HuH-7 (cell line): ENCODE data around the gene ATOSA.
A peak's percentile ranks its signal among the peaks of the same experiment; 100 is the strongest.

Experiments
- DNase-seq: peaks from one replicate; pipeline ENCODE4 v3.0.0; 2011; ENCODE audit warnings: low spot score

Gene ATOSA, protein sequence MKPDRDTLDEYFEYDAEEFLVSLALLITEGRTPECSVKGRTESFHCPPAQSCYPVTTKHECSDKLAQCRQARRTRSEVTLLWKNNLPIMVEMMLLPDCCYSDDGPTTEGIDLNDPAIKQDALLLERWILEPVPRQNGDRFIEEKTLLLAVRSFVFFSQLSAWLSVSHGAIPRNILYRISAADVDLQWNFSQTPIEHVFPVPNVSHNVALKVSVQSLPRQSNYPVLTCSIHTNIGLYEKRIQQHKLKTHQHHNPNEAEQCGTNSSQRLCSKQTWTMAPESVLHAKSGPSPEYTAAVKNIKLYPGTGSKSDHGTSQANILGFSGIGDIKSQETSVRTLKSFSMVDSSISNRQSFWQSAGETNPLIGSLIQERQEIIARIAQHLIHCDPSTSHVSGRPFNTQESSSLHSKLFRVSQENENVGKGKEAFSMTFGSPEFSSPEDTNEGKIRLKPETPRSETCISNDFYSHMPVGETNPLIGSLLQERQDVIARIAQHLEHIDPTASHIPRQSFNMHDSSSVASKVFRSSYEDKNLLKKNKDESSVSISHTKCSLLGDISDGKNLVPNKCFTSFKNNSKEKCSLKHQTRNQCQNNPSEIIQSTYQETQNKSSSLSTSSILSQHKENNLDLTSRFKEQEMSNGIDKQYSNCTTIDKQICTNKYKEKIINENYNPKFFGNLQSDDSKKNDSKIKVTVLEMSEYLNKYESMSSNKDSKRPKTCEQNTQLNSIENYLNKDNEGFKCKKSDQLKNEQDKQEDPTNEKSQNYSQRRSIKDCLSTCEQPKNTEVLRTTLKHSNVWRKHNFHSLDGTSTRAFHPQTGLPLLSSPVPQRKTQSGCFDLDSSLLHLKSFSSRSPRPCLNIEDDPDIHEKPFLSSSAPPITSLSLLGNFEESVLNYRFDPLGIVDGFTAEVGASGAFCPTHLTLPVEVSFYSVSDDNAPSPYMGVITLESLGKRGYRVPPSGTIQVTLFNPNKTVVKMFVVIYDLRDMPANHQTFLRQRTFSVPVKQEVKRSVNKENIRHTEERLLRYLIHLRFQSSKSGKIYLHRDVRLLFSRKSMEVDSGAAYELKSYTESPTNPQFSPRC

DNA sequence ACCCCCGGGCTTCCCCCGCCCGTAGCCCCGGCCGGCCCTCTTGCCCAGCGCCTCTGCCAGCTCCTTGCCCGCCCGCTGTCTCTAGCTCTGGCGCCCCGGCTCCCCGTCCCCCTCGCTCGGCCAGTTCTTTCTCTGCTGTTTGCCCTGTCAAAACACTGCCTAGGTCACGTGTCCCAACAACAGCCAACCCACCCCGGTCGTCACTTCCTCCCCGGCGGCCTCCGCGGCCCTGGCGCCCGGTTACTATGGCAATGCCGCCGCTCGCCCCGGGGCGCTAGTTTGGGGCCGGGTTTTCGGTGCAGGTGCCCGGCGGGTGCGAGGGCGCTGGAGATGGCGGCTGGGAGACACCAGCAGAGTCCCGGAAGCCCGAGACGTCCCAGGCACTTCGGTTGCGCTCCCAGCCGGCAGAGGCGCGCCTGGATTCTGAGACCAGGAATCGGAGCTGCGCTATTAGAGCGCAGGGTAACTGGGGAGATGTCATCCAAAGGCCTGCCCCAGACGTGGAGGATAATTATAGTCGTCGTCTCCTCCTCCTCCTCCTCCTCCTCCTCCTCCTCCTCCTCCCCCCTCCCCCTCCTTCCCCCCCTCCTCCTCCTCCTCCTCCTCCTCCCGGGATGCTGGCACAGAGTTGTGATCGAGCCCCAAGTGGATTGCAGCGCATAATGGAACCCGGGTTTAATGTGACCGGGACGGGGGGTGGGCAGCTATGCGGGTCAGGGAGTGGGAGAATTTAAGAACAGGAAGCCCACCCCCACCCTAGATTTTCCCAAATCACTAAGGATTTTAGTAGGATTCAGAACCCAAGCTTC is at the start of gene ATOSA:
Gene ATOSA (minus strand): TSS at position 157 of the 809 bp plus-strand sequence. CDS start 1,367 bp downstream, outside the sequence.
- DNase-seq, result peak; percentile 89

- DNase-seq, result no peak
These were observed 49.7 kb upstream of the ATOSA start for GRCh38 chr15:52728899-52729298.

GRCh38 chr15:52727815-52728214 is 48.6 kb upstream of the ATOSA start:
- no peak for DNase-seq

GRCh38 chr15:52726195-52726594 is 47.0 kb upstream of the ATOSA start:
- DNase-seq, result no peak

DNA sequence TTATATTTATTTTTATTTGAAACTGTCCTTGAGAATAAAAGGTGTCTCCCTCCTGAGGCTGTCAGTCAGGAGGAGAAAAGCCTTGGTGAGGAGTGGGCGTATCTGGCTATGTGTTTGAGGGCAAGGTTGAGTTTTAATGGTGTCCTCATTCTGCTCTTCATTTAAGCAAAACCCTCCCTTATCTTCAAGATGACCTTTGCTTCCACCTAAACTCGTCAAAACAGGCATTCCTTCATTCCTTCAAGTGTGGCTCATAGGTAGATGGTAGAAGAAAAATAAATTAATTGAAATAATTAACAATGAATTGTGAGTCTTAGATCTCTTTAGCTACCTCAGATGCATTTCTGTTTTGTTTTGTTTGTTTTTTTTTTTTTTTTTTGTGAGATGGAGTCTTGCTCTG is 39.4 kb upstream of the ATOSA start:
- DNase-seq, result no peak

- DNase-seq, result no peak
These were observed 38.7 kb upstream of the ATOSA start for GRCh38 chr15:52717924-52718323.

GRCh38 chr15:52717481-52717880 is 38.3 kb upstream of the ATOSA start:
- no peak for DNase-seq

DNA sequence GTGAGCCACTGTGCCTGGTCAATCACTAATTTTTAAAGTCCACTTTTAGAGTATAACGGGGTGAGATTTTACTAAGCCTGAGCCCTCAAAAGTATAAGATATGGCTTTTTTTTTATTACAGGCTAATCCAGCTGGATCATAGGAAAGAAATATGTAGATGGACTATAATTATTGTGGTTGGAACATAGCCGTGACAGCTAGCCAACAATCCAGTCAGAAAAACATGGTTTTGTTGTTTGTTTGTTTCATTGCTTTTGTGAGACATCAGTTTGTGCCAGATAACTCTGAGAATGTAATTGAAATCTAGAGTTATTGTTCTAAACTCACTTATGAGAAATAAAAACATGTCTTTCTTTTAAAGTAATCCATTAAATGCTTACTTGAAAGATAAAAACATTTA is 37.3 kb upstream of the ATOSA start:
- DNase-seq, result no peak

DNA sequence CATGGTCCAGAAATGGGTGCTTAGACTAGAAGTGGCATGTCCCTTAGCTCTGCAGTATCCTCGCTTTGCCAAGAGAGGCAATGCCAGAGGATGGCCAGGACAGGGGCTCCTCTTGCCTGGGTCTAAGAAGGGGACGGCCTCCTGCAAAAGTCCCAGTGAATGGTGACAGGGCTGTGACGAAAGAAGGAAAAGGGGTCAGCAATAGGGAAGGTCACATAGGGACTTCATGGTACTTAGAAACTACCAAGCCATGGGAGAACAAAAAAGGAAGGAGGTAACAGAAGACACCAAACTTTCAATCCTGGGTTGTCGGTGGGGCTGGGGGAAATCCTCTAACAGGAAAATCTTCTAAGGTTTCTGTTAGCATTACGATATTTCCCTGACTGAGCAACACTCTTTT is 36.2 kb upstream of the ATOSA start:
- DNase-seq, result no peak

- DNase-seq, result no peak
These were observed 35.8 kb upstream of the ATOSA start for GRCh38 chr15:52714968-52715367.

- no peak for DNase-seq
These were observed 31.7 kb upstream of the ATOSA start for GRCh38 chr15:52710708-52711389.

GRCh38 chr15:52710050-52710707 is 31.0 kb upstream of the ATOSA start:
- DNase-seq, result no peak

DNA sequence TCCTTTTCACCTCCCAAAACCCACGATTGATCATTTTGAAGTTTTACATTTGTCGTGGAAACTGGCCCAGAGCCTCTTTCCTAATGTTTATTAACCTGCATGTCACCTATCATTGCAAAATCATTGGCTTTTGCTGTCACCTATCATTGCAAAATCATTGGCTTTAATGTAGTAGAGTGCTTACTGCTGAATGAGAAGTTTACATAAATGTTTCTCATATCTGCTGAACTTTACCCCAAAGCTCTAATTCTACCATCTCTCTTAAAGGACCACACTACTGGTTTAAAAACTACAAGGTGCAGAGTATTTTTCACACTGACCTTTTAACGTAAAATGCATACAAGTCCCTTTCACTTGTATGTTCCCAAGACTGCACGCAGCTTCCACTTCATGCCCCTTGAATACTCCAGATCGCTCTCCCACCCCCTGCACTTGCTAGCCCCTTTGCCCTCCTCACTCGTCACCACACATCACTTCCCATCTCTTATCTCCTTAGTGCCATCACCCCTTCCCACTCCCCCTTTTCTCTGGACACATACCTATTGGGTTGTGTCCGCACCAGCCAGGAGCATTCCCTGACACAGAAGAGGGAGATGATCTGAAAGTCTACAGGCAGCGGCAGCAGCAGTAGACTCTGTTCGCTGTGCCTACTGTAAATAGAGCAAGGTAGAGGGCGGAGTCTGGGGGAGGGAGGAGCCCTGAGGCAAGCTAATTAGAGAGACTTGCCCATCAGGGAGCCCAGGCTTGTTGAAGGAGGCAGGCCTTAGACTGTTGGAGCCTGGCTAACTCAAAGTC is 30.2 kb upstream of the ATOSA start:
- DNase-seq, result peak; percentile 56

DNA sequence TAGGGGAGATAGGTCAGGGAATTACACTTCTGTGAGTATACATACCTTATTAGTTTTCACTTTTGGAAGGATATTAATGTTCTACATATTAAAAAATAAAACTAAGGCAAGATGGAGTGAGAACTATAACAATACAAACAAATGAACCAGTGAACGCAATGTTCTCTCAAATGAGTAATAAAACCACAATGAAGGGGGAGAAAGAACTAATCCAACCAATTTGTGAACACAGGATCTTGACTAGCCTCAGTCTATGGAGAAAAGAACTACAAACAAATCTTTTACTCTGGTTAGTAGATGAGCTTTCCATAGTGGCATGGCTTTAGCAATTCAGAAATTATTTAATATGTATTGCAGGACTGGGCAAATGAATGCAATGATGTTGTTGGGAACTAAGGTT is 26.9 kb upstream of the ATOSA start:
- DNase-seq, result no peak

DNA sequence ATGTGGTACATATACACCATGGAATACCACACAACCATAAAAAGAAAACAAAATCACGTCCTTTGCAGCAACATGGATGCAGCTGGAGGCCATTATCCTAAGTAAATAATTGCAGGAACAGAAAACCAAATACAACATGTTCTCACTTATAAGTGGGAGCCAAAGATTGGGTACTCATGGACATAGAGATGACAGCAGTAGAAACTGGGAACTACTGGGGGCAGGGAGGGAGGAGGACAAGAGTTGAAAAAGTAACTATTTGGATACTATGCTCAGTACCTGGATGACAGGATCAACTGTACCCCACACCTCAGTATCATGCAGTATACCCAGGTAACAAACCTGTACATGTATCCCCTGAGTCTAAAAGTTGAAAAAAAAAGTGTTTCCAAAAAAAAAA is 23.2 kb upstream of the ATOSA start:
- DNase-seq, result no peak

GRCh38 chr15:52699457-52699856 is 20.3 kb upstream of the ATOSA start:
- DNase-seq, result no peak

DNA sequence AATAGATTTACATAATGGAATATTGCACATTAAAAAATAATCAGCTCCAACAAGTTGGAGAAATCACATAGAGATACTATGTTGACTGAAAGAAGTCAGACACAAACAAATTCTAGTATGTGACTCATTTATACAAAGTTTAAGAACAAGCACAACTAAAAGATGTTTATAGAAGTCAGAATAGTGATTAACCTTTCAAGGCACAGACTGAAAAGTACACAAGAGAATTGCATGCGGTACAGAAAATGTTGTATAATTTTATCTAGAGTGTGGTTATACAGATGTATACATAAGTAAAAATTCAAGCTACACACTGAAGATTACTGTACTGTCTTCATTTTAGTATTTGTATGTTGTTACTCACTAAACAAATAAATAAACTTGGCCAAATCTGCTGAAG is 19.3 kb upstream of the ATOSA start:
- no peak for DNase-seq

- no peak for DNase-seq
These were observed 17.9 kb upstream of the ATOSA start for GRCh38 chr15:52697051-52697450.

DNA sequence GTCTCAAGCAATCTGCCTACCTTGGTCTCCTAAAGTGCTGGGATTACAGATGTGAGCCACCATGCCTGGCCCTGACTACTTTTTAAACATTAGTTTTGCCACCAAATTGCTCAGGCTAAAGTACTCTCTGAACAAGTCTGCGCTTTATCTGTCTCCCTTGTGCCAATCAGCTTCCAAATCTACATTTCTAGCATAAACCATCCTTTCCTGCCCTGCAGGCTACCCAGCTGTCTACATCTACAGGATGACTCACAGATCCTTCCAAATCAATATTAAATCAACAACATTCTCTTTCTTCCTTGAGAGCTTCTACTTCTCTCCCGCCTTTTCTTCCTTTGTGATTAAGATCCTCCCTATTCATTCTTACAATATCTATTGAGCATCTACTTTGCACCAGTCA is 16.0 kb upstream of the ATOSA start:
- no peak for DNase-seq

DNA sequence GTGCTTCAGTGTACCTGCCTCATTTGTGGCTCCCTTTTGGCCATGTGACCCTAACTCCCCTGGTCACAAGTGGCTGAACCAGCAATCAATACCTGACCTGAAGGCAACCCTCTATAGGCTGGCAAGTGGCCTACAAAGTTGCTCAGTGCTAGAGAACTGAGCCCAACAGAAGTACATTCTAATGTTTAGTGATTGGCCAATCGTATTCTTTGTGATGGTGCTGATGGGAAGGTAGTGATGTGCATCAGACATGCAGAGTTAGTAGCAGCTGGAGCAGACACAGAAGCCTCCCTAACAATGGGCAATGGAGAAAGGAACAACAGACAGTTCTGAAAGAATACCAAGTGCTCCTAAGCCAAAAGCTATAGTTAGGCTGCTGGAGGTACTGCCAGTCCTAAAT is 10.4 kb upstream of the ATOSA start:
- no peak for DNase-seq
